Stimulated activated effector memory CD8-positive, alpha-beta T cell treated with anti-CD3 and anti-CD28 coated beads, Interleukin-12 subunit alpha, Interleukin-12 subunit beta, amount 100 ng/mL, for 72 hours (primary cell): Measurements from ENCODE around the gene CD48.
A peak's percentile ranks its signal among the peaks of the same experiment; 100 is the strongest.
"Not testable (repeated sequence)": the region's sequence is repeated elsewhere in the genome, so short reads cannot be mapped to it uniquely, and the experiment has no call there.

Experiments used
- ATAC-seq: fragments of 150-1000 bp; cut with Tn5 transposase; 2 replicates; pipeline ENCODE4 v1.10.0; 2021
- DNase-seq, 2 donors: peaks; one replicate each; pipeline ENCODE4 v3.0.0; 2021 to 2022; ENCODE audit warnings: low spot score in 2 of 2
- H3K27ac Mint-ChIP-seq: one replicate; pipeline ENCODE4 v1.8.0; 2022; ENCODE audit warnings: mild to moderate bottlenecking, mixed read lengths
- H3K36me3 Mint-ChIP-seq: one replicate; pipeline ENCODE4 v1.8.0; 2022; ENCODE audit warnings: mild to moderate bottlenecking, mixed read lengths
- H3K4me1 Mint-ChIP-seq: one replicate; pipeline ENCODE4 v1.8.0; 2022; ENCODE audit warnings: mixed read lengths
- H3K4me3 Mint-ChIP-seq: one replicate; pipeline ENCODE4 v1.8.0; 2022; ENCODE audit warnings: mild to moderate bottlenecking, mixed read lengths
- H3K9me3 Mint-ChIP-seq: one replicate; pipeline ENCODE4 v1.8.0; 2022; ENCODE audit warnings: mixed read lengths

Gene CD48

DNA sequence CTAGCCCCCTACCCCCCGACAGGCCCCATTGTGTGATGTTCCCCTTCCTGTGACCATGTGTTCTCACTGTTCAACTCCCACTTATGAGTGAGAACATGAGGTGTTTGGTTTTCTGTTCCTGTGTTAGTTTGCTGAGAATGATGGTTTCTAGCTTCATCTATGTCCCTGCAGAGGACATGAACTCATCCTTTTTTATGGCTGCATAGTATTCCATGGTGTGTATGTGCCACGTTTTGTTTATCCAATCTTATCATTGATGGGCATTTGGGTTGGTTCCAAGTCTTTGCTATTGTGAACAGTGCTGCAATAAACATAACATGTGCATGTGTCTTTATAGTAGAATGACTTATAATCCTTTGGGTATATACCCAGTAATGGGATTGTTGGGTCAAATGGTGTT lies 19.9 kb upstream of the CD48 start:
- DNase-seq, H3K27ac Mint-ChIP-seq, H3K36me3 Mint-ChIP-seq, H3K4me3 Mint-ChIP-seq, ATAC-seq, H3K9me3 Mint-ChIP-seq: not testable (repeated sequence)
- peaks cover 33% of the 10 kb centered on the region for H3K4me1 Mint-ChIP-seq

GRCh38 chr1:160727316-160727640 lies 15.7 kb upstream of the CD48 start:
- no peak overlapping the region for H3K27ac Mint-ChIP-seq
- ATAC-seq, result no peak
- no peak for DNase-seq
- peaks cover 28% of the 10 kb centered on the region for H3K4me1 Mint-ChIP-seq
- H3K9me3 Mint-ChIP-seq, result no peaks in the 10 kb centered on the region
- H3K4me3 Mint-ChIP-seq, result no peak overlapping the region
- H3K36me3 Mint-ChIP-seq, result no peaks in the 10 kb centered on the region

- peaks cover 26% of the 10 kb centered on the region for H3K4me1 Mint-ChIP-seq
- no peaks in the 10 kb centered on the region for H3K36me3 Mint-ChIP-seq
- no peaks in the 10 kb centered on the region for H3K9me3 Mint-ChIP-seq
- H3K4me3 Mint-ChIP-seq, result no peak overlapping the region
- ATAC-seq, result peak; percentile 75
- peak; percentile 50 to 80 for DNase-seq
- no peak overlapping the region for H3K27ac Mint-ChIP-seq
These were observed 15.1 kb upstream of the CD48 start for GRCh38 chr1:160726498-160727315.

DNA sequence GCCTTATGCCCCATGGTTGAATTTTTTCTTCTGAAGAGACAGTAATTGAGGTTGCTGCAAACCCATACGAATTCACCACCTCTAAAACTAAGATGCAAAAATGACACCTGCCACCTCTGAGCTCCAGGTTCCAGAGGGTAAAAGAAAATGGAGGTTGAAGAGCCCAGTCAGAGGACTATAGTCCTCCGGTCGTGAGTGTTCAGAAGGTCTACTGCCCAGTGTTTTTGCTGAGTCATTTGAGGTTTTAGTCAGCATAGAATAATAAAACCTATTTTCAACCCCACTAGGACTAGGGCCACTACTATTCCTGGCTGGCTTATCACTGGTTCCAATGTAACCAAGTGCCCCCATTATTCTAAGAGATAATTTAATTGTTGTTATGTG lies 14.5 kb upstream of the CD48 start:
- DNase-seq (peak in 1 of 2 donors; percentile 49), ATAC-seq (no peak)
- Mint-ChIP-seq H3K9me3 (no peaks in the 10 kb centered on the region), H3K27ac (no peak overlapping the region), H3K4me3 (no peak overlapping the region), H3K36me3 (no peaks in the 10 kb centered on the region), H3K4me1 (peaks cover 23% of the 10 kb centered on the region)

DNA sequence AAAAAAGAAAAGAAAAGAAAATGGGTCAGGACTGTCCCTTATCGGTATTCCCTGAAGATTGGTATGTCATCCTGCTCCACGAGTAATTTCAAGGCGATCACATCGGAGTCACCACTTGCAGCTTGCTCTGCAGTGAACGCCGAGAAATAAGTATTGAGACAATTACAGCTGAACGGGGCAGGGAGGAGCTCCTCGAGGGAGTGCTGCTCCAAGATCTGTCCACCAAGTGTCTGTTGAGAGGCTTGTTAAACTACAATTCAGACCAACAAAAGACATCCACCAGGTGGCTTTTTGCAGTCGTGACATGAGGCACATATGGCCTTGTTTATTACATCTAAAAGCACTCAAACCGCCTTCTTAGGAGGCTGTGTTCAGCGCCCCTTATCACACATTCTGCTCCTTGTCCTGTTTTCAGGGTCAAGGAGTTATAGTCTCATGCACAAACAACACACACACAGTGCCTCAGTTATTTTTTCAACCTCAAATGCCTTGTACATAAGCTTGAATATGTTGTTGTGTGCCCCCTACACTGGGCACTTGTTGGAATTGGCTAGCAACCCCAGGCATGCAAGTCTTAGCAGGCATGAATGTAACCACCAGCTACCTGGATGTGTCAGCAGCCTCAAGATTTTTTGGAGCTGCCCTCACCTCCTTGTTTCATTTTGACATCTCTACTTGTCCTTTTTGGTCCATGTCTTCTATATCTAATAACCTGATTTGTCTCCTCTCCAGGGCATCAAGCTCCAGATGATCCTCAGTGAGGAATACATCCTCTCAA lies 13.0 kb upstream of the CD48 start:
- ATAC-seq, result peak; percentile 67
- peak in 1 of 2 donors; percentile 60 for DNase-seq
- Mint-ChIP-seq H3K4me3 (no peak overlapping the region), H3K27ac (no peak overlapping the region), H3K9me3 (no peaks in the 10 kb centered on the region), H3K4me1 (peaks cover 28% of the 10 kb centered on the region), H3K36me3 (no peaks in the 10 kb centered on the region)

DNA sequence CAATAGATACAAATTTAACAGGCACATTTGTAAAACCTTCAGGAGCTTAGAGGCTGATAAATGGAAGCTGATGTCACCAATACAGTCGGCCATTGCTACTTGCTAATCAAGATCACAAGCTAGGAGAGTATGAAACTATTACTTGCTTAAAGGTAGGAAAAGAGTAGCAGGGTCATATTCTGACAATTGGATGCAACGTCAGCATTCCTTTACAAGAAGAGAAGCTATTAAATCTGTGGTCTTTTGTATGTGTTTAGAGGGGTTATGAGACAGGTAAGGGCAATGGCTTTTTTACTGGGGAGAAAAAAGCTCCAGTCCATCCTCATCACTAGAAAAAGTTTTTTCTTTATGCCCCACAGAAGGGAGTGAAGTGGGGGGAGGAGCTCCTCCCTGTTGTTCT lies 11.7 kb upstream of the CD48 start:
- Mint-ChIP-seq H3K36me3 (no peaks in the 10 kb centered on the region), H3K27ac (no peak overlapping the region), H3K4me1 (peaks cover 31% of the 10 kb centered on the region), H3K4me3 (peak overlapping the region; percentile 52), H3K9me3 (no peaks in the 10 kb centered on the region)
- no peak for ATAC-seq
- DNase-seq, result no peak

GRCh38 chr1:160722726-160723125 lies 11.1 kb upstream of the CD48 start:
- DNase-seq (no peak), ATAC-seq (peak; percentile 74)
- Mint-ChIP-seq H3K27ac (peak overlapping the region; percentile 30), H3K9me3 (no peaks in the 10 kb centered on the region), H3K36me3 (no peaks in the 10 kb centered on the region), H3K4me1 (peaks cover 37% of the 10 kb centered on the region), H3K4me3 (peak overlapping the region; percentile 52)

GRCh38 chr1:160721473-160721872 lies 9.9 kb upstream of the CD48 start:
- no peak overlapping the region for H3K27ac Mint-ChIP-seq
- H3K36me3 Mint-ChIP-seq, result no peaks in the 10 kb centered on the region
- H3K4me1 Mint-ChIP-seq, result peaks cover 49% of the 10 kb centered on the region
- ATAC-seq, result no peak
- no peak for DNase-seq
- H3K9me3 Mint-ChIP-seq, result no peaks in the 10 kb centered on the region
- no peak overlapping the region for H3K4me3 Mint-ChIP-seq

DNA sequence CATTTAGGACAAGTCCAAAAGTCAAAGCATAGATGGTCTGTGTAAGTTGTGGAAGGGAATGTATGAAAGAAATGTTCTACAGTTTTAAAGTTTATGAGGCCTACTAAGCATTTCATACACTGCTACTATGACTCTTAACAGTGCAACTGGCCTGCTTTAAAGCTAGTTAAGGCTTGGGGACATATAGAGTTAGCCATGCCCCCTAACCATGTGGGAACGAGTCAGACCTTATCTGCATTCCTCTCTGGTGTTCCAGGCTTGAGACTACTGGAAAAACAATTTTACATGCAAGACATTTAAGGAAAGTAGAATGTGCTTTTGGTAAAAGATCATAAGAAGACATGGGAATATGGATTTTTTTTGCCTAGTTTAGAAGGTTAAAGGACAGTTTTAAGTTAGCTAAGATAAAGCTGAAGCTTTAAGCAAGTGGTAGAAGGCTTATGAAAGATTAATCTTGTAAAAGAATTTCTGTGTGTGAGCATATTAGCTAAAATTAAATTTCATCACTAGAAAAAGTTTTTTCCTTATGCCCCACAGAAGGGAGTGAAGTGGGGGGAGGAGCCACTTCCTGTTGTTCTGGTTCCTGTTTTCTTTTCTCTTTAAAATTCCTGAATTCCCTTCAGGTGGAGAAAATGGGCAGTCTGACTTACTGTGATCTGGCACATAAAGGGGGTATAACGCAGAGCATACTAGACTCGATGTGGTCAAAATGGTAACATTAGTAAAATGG lies 8.9 kb upstream of the CD48 start:
- H3K36me3 Mint-ChIP-seq, result no peaks in the 10 kb centered on the region
- no peak overlapping the region for H3K4me3 Mint-ChIP-seq
- no peaks in the 10 kb centered on the region for H3K9me3 Mint-ChIP-seq
- ATAC-seq (no peak), DNase-seq (no peak)
- no peak overlapping the region for H3K27ac Mint-ChIP-seq
- peaks cover 52% of the 10 kb centered on the region for H3K4me1 Mint-ChIP-seq

- Mint-ChIP-seq H3K36me3 (no peaks in the 10 kb centered on the region), H3K4me1 (peaks cover 52% of the 10 kb centered on the region), H3K9me3 (no peaks in the 10 kb centered on the region), H3K27ac (peak overlapping the region; percentile 67), H3K4me3 (no peak overlapping the region)
- no peak for ATAC-seq
- DNase-seq, result no peak
These were observed 6.6 kb upstream of the CD48 start for GRCh38 chr1:160718210-160718609.

DNA sequence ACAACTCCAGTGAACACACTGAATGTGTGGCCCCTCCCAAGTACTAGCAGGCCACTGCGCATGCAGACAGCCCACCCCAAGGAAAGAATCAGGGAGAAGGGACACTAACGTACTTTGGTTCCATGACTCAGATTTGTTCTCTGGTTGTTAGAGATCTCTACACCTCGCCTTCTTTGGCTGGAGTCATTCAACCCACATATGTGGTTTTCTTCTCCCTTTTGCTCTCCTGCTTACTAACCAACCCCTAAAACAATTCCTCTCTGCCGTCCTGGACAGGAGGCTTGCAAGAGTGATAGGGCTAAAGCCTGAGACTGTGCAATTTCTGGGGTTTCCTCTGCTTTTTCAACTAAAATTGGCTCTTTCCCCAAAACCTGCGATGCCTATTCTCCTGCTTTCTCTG lies 5.7 kb upstream of the CD48 start:
- DNase-seq (no peak), ATAC-seq (peak; percentile 63)
- H3K27ac Mint-ChIP-seq, result peak overlapping the region; percentile 67
- no peaks in the 10 kb centered on the region for H3K36me3 Mint-ChIP-seq
- peaks cover 52% of the 10 kb centered on the region for H3K4me1 Mint-ChIP-seq
- H3K9me3 Mint-ChIP-seq, result no peaks in the 10 kb centered on the region
- H3K4me3 Mint-ChIP-seq, result no peak overlapping the region

- DNase-seq (no peak), ATAC-seq (no peak)
- no peak overlapping the region for H3K27ac Mint-ChIP-seq
- H3K4me1 Mint-ChIP-seq, result peaks cover 52% of the 10 kb centered on the region
- no peaks in the 10 kb centered on the region for H3K36me3 Mint-ChIP-seq
- H3K4me3 Mint-ChIP-seq, result no peak overlapping the region
- H3K9me3 Mint-ChIP-seq, result no peaks in the 10 kb centered on the region
These were observed 4.4 kb upstream of the CD48 start for GRCh38 chr1:160716013-160716412.

- not testable (repeated sequence) for H3K27ac Mint-ChIP-seq, H3K36me3 Mint-ChIP-seq, H3K9me3 Mint-ChIP-seq, H3K4me3 Mint-ChIP-seq, DNase-seq
- H3K4me1 Mint-ChIP-seq, result peaks cover 48% of the 10 kb centered on the region
- ATAC-seq, result peak; percentile 48
These were observed 2.5 kb upstream of the CD48 start for GRCh38 chr1:160714034-160714648.

DNA sequence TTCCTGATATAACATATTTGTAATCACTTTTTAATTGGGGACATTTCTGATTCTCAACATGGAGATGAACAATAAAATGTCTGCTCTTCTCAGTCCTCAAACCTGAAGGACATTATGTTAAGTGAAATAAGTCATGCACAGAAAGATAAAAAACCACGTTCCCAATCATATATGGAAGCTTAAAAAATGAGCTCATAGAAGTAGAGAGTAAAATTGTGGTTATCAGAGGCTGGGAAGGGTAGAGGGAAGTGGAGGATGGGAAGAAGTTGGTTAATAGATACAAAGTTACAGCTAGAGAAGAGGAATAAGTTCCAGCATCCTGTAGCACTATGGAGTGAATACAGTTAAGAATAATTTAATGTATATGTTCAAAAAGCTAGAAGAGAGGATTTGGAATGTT lies 1.5 kb upstream of the CD48 start:
- Mint-ChIP-seq H3K9me3 (no peaks in the 10 kb centered on the region), H3K27ac (no peak overlapping the region), H3K36me3 (no peaks in the 10 kb centered on the region), H3K4me1 (peaks cover 43% of the 10 kb centered on the region), H3K4me3 (no peak overlapping the region)
- ATAC-seq (no peak), DNase-seq (no peak)

GRCh38 chr1:160712525-160713080 lies 981 bp upstream of the CD48 start:
- H3K27ac Mint-ChIP-seq, H3K4me3 Mint-ChIP-seq, H3K9me3 Mint-ChIP-seq, H3K36me3 Mint-ChIP-seq: not testable (repeated sequence)
- ATAC-seq (peak; percentile 62), DNase-seq (peak in 1 of 2 donors; percentile 72)
- peaks cover 38% of the 10 kb centered on the region for H3K4me1 Mint-ChIP-seq
